ENCODE results near the gene PITPNM3.

DNA sequence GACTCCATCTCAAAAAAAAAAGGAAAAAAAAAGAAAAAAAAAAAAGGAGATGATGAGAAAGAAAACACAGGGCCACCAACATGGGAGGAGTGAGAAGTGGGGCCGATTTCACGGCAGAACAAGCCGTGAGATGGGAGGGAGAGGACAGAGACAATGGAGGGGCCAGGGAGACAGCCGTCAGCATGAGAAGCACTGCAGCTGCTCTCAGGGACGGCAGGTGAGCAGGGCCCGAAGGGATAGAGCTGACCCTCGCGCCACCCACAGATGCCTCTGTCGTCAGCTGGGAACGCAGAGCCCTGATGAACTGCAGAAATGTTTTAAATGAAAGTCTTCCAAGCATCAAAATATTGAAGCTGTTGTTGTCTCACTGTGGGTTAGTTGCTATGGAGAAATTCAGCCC, 20.3 kb downstream of the PITPNM3 start:
- TF ChIP-seq, protein P1, sequence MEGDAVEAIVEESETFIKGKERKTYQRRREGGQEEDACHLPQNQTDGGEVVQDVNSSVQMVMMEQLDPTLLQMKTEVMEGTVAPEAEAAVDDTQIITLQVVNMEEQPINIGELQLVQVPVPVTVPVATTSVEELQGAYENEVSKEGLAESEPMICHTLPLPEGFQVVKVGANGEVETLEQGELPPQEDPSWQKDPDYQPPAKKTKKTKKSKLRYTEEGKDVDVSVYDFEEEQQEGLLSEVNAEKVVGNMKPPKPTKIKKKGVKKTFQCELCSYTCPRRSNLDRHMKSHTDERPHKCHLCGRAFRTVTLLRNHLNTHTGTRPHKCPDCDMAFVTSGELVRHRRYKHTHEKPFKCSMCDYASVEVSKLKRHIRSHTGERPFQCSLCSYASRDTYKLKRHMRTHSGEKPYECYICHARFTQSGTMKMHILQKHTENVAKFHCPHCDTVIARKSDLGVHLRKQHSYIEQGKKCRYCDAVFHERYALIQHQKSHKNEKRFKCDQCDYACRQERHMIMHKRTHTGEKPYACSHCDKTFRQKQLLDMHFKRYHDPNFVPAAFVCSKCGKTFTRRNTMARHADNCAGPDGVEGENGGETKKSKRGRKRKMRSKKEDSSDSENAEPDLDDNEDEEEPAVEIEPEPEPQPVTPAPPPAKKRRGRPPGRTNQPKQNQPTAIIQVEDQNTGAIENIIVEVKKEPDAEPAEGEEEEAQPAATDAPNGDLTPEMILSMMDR (IDR thresholded peaks at IDR 0.05), result no peak
- TF ChIP-seq POLR2A (IDR thresholded peaks at IDR 0.05), result no peak
